GM13977 (cell line): Measurements from ENCODE around the gene DNAJB4.
"Not testable (repeated sequence)": the region's sequence is repeated elsewhere in the genome, so short reads cannot be mapped to it uniquely, and the experiment has no call there.

Experiments used
- DNase-seq: peaks from one replicate; pipeline ENCODE4 v3.0.0; 2012; ENCODE audit warnings: low spot score
- CTCF ChIP-seq: IDR thresholded peaks from 2 replicates; pipeline ENCODE4 v1.5.1; 2012; ENCODE audit warnings: mild to moderate bottlenecking, control low read depth; ENCODE audit not compliant: insufficient read depth; ENCODE audit errors: extremely low read depth, missing control alignments
- in situ Hi-C: fragments of 300-500 bp; cut with MboI; formaldehyde crosslinking; loops from one replicate; pipeline ENCODE4 v1.12.0; 2022; ENCODE audit warnings: low sequenced_read_pairs, low pct_unique_long_range_greater_than_20kb, mixed read lengths, inconsistent platforms; ENCODE audit not compliant: unreplicated experiment

Gene DNAJB4

GRCh38 chr1:78055565-78056132 lies 50.9 kb downstream of the DNAJB4 start:
- no peak for TF ChIP-seq CTCF
- no peak for DNase-seq
- in situ Hi-C loops: no loop called here

GRCh38 chr1:78058670-78059069 lies 53.9 kb downstream of the DNAJB4 start:
- TF ChIP-seq CTCF: no peak
- DNase-seq: no peak
- in situ Hi-C loops: no loop called here

GRCh38 chr1:78060857-78061563 lies 56.3 kb downstream of the DNAJB4 start:
- DNase-seq: peak; percentile 23
- no peak for TF ChIP-seq CTCF
- in situ Hi-C loops: no loop called here

- in situ Hi-C loops: no loop called here
- TF ChIP-seq CTCF: no peak
- DNase-seq: no peak
Observed at GRCh38 chr1:78061825-78062523, 57.2 kb downstream of the DNAJB4 start.

GRCh38 chr1:78064886-78065285 lies 60.1 kb downstream of the DNAJB4 start:
- DNase-seq, in situ Hi-C loops: not testable (repeated sequence)
